ENCODE results near the gene GCN1. TPM values are rescaled to one million over a fixed set of nuclear protein-coding genes. Genes with fewer than 3 reads are reported as not detected.

The GCN1 gene
- total and polyA plus RNA-seq, 10 of the 15 experiments (the other 5 are each of a cell fraction or from before 2014, with no cell fraction given): 10.8 to 150 (median 58.3) TPM

DNA sequence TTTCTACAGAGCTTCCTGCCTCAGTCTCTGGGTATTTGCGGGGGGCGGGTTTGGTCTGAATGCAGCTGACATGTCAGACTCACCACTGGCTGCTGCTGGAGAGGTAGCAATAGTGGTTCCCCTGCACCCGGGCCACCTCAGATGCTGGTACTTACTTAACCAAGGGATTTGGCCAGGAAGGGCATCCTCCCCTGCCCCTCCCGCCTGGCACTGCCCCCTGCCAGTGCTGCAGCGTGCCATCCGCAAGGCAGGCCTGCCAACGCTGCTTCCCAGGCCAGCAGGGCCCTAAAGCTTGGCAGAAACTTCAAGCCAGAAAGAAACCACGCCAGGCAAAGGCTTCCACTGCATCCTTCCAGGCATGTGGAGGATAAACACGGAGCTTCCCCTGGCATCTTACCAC, 100.0 kb downstream of the GCN1 start:
- in situ Hi-C loops (cut with MboI): no loop called here
- ChIA-PET SMC1A (ENCODE audit: uncharacterized antibody, unreplicated experiment) (no interaction called here), RAD21 (ENCODE audit: unreplicated experiment) (no interaction called here), CTCF (no interaction called here), POLR2A (no interaction called here)
- Histone ChIP-seq H3K79me2 (ENCODE audit: control insufficient read depth, insufficient read depth, low read length) (no peaks in the 10 kb centered on the region; the same call in 1 of the 2 replicates), H2AFZ (ENCODE audit: control insufficient read depth, low read depth, low read length) (no peak overlapping the region), H3K36me3 (ENCODE audit: control insufficient read depth in 2 of 2, insufficient read depth in 2 of 2, low read length in 1 of 2) (peaks cover 23 to 50% of the 10 kb centered on the region in 2 experiments), H3K27me3 (replicated peaks in 1 of 2; ENCODE audit: control insufficient read depth in 2 of 2, insufficient read depth in 2 of 2, low read length in 1 of 2) (no peaks in the 10 kb centered on the region), H3K27ac (ENCODE audit: control insufficient read depth, insufficient read depth) (no peak overlapping the region), H3K9ac (ENCODE audit: control insufficient read depth, insufficient read depth, low read length) (no peak overlapping the region), H3K4me1 (ENCODE audit: control insufficient read depth, insufficient read depth, low read length) (no peaks in the 10 kb centered on the region), H4K20me1 (ENCODE audit: control insufficient read depth, insufficient read depth) (no peaks in the 10 kb centered on the region; the same call in 1 of the 2 replicates), H3K4me2 (ENCODE audit: control insufficient read depth, insufficient read depth) (no peak overlapping the region), H3K4me3 (no peak overlapping the region), H3K9me3 (replicated peaks; ENCODE audit: control insufficient read depth, insufficient read depth, low read length) (no peaks in the 10 kb centered on the region)
- 82% methylated on average over 9 of the region's 9 CpGs for WGBS (ENCODE audit: insufficient coverage, insufficient replicate concordance, low lambda C conversion rate, missing lambda C conversion rate)
- DNase-seq (ENCODE audit: low read depth, low spot score): no peak
- intact Hi-C loops (cut with micrococcal nuclease; ENCODE audit: unreplicated experiment): no loop called here
- FAIRE-seq: no peak
- ATAC-seq: no peak
- TF ChIP-seq, protein P1, sequence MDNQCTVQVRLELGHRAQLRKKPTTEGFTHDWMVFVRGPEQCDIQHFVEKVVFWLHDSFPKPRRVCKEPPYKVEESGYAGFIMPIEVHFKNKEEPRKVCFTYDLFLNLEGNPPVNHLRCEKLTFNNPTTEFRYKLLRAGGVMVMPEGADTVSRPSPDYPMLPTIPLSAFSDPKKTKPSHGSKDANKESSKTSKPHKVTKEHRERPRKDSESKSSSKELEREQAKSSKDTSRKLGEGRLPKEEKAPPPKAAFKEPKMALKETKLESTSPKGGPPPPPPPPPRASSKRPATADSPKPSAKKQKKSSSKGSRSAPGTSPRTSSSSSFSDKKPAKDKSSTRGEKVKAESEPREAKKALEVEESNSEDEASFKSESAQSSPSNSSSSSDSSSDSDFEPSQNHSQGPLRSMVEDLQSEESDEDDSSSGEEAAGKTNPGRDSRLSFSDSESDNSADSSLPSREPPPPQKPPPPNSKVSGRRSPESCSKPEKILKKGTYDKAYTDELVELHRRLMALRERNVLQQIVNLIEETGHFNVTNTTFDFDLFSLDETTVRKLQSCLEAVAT (IDR thresholded peaks at IDR 0.05): no peak
- TF ChIP-seq SUZ12 (IDR thresholded peaks at IDR 0.05; ENCODE audit: unreplicated experiment) (no peak), NR2C2 (IDR thresholded peaks at IDR 0.05; ENCODE audit: borderline replicate concordance, control insufficient read depth, insufficient read length, low read depth) (no peak), NFIC (IDR thresholded peaks at IDR 0.05; ENCODE audit: low read depth, low read length) (no peak), POLR2AphosphoS5 (IDR thresholded peaks at IDR 0.05; ENCODE audit: low read length) (no peak), NR2C1 (IDR thresholded peaks at IDR 0.05) (no peak), KAT2A (conservative IDR thresholded peaks at IDR 0.05; ENCODE audit: control insufficient read depth, low read depth, low read length) (no peak)
- TF ChIP-seq, protein P2, sequence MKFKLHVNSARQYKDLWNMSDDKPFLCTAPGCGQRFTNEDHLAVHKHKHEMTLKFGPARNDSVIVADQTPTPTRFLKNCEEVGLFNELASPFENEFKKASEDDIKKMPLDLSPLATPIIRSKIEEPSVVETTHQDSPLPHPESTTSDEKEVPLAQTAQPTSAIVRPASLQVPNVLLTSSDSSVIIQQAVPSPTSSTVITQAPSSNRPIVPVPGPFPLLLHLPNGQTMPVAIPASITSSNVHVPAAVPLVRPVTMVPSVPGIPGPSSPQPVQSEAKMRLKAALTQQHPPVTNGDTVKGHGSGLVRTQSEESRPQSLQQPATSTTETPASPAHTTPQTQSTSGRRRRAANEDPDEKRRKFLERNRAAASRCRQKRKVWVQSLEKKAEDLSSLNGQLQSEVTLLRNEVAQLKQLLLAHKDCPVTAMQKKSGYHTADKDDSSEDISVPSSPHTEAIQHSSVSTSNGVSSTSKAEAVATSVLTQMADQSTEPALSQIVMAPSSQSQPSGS (IDR thresholded peaks at IDR 0.05; ENCODE audit: low read length): no peak
- no TSS peak for BruUV-seq (replicated peaks)
